Activated CD8-positive, alpha-beta memory T cell treated with anti-CD3 and anti-CD28 coated beads, Interleukin-2, amount 50 U/mL, for 48 hours (primary cell): ENCODE measurements around the gene TNFRSF18.

Experiments used
- DNase-seq: peaks from one replicate; pipeline ENCODE4 v3.0.0-alpha.2; 2020

Gene TNFRSF18

DNA sequence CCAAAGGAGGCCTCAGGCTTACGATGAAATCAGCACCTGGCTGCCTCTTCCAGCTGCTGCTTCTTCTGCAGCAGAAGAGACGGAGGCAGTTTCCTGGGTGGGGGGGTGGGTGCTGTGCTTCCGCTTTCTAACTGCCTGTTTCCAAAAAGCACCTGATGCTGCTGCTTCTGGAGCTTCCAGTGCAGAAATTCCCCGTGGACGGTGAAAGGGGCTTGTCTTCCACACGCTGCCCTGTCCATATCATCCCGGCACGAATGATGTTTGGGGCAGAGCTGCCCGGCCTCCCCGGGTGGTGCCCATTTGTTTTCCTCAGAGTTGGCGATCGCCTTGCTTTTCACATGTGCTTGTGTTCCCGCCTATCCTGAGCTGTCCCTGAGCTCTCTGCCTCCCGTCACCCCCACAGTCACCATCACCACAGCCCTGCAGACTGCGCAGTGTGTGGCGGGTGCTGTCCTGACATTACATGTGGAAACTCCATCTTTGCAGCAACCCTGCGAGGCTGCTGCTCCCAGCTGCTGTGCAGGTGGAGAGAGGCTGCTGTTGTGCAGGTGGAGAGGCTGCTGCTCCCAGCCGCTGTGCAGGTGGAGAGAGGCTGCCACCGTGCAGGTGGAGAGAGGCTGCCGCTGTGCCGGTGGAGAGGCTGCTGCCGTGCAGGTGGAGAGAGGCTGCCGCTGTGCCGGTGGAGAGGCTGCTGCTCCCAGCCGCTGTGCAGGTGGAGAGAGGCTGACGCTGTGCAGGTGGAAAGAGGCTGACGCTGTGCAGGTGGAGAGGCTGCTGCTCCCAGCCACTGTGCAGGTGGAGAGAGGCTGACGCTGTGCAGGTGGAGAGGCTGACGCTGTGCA, 30.9 kb downstream of the TNFRSF18 start:
- no peak for DNase-seq

DNA sequence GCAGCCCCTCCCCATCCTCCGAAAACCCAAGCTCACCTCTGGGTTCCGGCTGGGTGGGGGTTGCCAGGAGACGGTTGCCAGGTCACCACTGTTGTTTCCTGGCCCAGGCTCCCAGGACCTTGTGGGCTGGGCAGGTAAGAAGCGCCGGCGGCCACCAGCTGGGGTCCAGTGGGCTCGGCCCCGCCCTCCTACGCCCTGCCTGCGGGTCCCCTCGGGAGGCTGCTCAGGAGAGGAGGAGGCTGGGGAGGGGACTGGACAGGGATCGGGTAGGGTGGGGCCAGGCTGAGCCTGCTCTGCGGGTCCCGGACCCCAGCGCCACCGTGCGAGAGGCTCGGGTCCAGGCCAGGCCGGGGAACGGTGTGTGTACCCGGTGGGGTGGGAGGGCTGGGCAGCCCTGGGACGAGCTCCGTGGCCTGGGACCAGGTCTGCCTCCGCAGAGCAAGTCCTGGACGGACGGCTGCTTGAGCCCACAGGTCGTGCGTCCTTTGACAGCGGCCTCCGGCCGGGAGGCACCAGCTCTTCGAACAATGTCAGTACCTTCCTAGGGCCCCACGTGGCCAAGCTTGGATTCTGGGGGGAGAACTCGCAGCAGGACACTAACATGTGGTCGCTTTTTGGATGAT, 32.5 kb downstream of the TNFRSF18 start, which contains the start of gene TTLL10:
TSS of gene TTLL10 (plus strand) at position 88 of the 623 bp plus-strand sequence. CDS start 5,336 bp downstream, outside the sequence.
- DNase-seq, result no peak

DNA sequence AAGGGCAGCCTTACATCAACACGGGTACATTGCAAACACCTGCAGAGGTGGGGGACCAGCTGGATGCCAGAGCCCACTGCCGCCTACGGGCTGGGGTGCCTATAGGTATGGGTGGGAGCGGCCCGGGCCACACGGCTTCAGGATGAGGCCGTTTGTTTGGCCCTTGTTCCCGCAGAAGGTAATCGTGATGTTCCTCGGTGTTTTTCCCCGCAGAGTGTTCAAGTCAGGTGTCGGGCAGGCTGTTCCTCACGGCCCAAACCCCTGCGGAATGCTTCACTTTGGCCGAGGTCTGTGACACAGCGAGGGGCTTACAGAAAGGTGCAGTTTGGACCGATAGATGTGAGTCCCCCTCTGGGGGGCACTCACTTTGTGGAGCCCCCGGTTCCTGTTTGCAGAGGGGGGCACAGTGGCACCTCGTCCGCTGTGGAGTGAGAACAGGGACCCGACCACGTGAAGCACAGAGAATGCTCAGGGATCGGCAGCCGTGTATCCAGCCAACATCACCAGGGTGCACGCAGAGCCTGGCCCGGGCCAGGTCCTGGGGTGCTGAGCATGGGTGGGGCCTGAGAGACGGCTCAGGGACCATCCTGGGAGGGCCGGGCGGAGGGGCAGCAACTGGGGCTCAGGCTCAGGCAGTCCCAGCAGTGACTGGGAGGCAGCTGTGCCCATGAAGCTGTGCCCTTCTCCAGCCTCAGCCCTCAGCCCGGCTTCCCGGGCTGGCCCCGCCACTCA, 33.2 kb downstream of the TNFRSF18 start:
- DNase-seq, result no peak

DNA sequence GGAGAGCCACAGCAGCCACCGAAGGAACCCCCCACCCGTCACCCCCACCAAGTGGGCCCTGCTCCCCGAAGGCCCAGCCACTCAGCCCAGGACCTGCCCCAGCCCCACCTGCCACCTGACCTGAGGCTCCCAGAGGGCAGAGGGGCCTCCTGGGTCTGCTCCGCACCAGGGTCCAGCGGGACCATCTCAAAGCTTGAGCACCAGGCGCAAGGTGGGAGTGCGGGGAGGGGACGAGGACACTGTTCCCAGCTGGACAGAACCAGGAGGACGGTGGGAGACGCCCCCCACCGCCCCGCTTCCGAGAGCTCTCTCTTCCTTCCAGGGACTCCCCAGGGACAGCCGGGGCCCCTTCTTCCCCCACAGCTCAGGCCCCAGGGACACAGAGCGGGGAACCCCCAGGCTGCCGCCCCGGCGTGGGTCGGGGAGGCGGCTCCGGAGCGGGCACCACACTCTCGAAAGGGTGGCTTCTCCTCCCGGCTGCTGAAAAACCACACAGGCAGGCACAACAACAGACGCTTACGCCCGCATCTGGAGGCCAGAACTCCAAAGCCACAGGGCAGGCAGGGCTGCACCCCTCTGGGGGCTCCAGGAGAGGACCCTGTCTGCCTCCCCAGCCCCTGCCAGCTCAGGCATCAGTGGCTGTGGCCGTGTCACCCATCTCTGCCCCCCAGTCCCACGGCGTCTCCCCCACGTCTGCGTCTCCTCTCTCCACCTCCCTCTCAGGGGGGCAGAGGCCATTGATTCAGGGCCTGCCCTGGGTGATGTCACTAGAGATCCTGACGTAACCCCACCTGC, 34.6 kb downstream of the TNFRSF18 start:
- no peak for DNase-seq

DNA sequence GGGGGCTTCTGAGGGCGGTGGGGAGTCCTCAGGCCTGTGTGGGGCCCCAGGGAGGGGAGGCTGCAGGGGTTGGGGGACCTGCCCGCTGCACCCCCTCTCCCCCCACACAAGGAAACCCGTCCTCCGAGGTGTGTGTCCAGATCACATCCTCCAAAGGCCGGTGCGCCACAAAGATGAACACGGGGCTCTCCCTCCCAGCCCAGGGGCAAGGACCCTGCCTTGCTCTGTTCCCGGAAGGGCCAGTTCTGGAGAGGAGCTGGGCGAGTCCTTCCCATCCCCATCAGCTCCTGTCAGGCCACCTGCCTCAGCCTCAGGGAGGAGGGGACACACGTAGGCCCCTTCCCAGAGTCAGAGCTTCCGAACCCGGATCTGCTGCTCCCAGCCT, 35.2 kb downstream of the TNFRSF18 start:
- no peak for DNase-seq

DNA sequence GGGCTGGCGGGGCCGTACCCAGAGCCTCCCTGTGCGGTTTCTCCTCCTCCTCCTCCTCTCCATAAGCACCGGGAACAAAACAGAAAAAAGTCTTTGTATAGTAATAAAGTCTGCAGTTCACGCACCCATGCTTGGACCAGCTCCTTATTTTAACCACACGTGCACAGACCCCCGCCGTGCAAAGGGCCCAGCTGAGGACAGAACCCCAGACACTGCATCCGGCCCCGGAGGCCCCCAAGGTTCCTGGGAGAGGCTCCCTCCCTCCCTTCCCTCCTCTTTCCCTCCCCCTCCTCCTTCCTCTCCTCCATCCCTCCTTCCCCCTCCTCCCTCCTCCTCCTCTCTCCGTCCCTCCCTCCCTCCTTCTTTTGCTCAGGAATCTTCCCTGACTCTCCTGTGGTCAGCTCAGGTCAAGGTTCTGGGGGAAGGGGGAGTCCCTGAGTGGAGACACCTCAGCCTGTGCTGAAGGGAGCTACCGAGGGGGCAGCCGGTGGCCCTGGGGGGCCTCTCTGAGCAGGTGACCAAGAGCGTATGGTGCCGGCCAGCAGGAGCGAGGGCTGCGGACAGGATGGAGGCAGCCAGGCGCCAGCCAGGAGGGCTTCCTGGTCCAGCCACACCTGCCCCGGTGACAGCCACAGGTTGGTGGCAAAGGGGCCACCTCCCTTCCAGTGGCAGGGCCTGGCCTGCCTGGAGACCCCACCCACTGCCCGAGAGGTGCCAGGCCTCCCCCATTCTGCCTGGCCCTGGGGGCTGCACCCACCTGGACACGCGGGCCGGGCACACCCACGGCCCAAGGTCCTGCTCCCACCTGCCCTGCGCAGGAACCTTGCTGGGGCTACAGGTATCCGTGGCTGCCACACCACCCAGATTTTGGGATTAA, 35.9 kb downstream of the TNFRSF18 start:
- no peak for DNase-seq

DNA sequence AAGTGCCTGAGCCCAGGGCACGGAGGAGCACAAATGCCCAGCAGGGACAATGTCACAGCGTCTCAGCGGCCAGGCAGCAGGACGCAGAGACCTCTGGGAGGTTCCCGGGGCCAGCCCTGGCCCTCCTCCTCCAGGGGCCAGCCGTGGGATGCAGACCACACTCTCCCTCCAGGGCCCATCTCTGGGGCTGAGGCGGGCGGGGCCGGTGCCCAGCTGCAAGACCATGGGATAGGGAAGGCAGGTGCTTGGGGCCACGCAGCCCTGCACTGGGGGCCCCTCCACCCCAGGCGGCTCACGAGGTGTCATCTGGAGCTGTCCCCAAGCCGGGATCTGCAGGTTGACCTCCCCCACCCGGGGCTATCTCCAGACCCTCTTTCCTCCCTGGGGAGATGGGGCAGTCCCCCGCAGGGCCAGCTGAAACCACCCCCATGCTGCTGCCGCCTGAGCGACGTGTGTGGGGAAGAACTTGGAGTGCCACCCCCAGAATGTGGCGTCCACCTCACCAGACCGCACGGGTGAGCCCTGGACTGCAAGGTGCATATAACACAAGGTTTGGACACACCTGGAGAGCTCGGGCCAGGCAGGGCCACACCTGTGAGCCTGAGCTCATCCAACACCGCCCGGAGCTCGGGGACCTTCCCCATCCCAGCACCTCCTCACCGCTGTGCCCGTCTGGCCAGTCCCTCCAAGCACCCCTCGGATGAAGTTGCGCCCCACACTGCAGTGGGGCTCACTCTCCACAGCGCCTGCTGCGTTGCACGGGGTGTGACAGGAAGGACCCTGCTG, 36.8 kb downstream of the TNFRSF18 start:
- DNase-seq, result no peak

DNA sequence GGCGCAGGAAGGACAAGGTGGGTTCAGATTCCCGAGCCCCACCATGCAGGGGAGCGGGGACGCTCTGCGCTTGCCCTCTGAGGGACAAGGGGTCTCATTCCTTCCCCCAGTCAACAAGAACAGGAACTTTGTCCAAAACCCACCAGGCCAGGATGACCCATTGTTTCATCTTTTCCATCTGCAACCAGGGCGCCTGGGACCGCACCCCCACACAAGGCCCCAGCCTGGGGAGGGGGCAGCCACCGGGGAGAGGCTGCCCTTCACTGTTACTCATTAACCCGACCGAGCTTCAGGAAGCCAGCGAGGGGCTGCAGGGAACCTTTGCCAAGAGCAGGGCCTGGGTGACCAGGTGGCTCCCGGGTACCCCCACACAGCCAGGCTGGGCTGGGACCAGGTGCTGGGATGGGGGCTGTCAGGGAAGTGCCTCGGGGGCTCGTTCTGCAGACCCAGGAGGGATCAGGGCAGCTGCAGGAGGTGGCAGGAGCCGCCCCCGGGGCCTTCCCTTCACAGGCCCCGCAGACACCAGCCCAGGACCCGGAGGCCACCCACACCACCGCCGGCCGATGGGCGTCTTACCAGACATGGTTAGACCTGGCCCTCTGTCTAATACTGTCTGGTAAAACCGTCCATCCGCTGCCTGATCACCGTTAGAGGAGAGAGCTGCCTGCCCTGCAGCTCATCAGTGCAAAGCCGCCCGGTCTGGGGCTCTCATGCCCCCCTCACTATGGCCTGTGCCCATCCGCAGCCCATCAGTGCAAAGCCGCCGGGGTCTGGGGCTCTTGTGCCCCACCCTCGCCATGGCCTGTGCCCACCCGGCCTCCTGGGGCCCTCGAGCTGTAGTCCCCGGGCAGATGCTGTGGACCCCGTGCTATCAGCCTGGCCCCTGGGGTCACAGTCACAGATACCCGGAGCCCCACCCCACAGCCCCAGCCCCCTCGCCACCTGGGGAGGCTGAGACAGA, 37.7 kb downstream of the TNFRSF18 start:
- no peak for DNase-seq

DNA sequence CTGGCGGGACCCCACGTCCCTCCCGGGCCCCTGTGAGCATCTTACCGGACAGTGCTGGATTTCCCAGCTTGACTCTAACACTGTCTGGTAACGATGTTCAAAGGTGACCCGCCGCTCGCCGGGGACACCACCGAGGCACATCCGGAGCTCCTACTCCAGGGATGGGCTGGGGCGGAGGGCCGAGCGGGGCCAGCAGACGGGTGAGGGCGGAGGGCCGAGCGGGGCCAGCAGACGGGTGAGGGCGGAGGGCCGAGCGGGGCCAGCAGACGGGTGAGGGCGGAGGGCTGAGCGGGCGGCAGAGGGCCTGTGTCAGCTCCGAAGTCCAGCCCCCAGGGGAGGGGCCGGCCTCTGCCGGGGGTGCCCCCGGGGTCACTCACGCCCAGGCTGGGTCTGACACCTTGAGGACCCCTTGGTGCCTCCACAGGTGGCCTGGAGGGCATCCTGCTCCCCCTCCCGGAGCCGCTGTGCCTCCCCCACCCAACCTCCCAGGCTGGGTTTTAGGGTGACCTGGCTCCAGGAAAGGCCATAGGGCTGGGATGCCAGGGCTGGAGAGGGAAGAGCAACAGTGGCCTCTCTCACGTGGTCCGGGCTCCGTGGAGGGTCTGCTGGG, 38.4 kb downstream of the TNFRSF18 start:
- DNase-seq, result no peak

DNA sequence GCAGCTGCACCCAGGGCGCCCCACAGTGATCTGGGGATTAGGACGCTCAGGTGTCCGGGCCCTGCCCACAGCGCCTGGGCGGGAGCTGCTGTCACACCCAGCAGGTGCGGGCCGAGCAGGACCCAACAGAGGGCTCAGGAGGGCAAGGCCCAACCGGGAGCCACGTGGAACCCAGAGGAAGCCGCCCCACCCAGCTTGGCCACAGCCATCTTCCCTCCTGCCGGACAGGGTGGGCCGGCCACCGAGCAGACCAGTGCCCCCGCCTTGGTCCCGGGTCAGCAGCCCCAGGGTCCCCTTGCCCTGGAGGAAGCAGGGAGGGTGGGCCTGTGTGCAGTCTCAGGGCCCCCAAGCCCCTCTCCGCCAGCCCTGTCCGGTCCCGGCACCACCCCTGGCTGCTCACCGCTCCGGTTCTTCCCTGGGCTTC, 39.0 kb downstream of the TNFRSF18 start:
- no peak for DNase-seq

DNA sequence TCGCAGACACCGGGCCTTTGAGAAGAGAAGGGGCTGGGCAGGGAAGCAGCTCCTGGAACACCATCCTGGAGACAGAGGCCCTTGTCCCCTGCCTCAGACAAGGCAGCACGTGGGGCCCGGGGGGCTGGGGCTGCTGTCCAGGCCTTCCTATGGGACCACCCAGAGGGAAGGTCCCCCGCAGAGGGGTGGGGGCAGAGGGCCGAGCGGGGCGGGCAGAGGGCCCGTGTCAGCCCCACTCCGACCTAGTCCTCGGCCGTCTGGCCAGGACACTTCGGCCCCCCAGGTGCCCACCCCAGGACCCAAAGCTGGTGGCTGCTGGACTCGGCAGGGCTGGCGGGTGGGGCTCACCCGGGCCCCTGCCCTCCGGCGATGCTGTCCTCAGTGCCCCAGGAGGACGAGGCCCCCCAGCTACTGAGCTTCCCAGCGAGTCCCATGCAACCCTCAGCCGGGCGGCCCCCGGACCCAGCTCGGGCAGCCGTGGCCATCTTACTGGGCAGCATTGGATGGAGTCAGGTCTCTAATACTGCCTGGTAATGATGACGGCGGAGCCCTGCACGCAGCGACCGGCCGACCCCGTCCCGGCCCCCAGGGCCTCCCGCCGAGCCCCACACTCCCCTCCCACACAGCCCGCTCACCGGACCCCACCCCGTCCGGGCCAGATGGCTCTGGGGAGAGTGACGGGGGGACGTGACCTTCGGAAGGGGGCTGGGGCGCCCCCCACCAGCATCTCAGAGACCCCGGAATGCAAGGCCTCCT, 39.6 kb downstream of the TNFRSF18 start:
- no peak for DNase-seq

DNA sequence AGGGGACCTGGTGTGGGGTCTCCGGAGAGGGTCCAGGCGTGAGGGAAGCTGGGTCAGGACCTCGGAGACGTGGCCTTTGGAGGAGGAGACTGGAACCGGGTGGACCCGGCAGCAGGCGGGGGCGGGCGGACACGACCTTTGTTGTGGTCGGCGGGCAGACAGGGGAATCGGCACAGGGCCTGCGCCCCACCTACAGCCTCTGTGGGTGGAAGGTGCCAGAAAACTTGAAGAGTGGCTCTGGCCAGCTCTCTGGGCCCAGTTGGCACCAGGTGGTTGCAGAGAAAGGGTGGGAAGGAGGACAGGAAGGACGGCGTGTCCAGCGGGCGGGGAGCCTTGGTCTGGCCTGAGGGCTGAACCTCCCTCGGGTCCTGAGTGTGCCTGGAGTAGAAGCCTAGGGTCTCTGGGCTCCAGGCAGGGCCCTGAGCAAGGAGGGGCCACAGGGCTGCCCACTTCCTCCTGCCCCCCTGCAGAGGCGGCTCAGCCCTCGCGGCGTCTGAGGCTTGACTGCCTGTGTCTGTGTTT, 40.4 kb downstream of the TNFRSF18 start:
- no peak for DNase-seq

DNA sequence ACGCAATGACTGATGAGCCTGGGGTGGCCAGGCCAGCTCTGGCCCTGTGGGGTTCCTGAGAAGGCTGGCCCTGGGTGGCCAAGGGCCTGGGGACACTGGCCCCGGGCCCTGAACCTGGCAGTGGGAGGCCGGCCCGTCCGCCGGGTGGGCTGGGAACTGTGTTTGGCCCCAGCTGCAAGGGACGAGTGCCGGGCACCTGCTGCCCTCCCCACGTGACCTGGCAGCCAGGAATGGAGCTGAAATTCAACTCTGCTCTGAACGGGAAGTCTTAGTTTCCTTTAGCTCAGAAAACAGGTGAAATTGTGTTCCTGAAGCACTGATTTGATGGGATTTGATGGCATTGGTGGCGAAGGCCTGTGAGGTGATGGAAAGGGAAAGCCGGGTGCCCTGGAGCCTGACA, 40.9 kb downstream of the TNFRSF18 start:
- no peak for DNase-seq

DNA sequence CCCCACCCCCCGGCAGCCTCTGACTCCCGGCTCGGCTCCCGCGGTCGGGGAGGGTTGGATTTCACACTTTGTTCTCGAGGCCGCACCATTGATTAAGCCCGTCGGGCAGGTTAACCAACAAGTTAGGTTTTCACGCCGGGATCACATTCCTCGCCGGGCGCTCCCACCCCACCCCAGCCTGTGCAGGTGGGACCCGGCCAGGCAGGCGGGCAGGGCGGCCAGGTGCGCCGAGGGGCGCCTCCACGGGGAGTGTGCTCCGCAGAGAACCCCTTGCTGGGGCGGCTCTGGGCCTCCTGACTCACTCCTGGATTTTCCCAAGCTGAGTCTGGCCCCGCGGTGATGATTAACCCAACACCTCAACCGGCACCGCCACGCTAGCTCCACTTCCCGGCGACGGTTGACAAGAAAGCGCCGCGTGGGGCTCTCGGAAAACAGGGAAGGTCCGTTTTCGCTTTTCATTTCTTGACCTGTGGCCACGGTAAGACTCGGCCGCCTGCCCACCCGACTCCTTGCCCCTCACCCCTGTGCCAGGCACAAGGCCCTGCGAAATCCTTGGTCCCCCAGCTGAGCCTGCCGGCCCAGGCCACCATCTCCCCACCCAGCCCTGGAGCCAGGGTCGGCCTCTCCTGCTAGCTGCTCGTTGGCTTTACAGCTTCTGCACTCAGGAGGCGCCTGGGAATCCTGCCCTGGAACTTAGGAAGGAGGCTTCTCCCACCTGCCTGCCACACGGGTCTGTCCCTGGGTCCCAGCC, 41.5 kb downstream of the TNFRSF18 start:
- DNase-seq, result no peak

DNA sequence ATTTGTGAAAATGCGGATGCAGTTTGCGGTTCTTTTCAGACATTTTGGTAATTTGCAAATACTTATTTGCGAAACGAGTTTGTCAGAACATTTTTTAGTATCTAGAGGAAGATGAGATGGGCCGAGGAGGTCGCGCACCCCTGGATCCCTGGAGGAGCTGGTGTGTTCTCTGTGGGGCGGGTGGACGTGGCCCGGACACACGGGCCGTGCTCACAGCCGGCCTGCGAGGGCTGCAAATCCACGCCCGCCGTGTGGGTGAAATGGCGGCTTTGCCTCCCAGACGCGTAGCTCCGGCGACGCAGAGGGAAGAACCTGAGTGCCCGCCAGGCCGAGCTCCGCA, 42.1 kb downstream of the TNFRSF18 start:
- DNase-seq, result no peak

DNA sequence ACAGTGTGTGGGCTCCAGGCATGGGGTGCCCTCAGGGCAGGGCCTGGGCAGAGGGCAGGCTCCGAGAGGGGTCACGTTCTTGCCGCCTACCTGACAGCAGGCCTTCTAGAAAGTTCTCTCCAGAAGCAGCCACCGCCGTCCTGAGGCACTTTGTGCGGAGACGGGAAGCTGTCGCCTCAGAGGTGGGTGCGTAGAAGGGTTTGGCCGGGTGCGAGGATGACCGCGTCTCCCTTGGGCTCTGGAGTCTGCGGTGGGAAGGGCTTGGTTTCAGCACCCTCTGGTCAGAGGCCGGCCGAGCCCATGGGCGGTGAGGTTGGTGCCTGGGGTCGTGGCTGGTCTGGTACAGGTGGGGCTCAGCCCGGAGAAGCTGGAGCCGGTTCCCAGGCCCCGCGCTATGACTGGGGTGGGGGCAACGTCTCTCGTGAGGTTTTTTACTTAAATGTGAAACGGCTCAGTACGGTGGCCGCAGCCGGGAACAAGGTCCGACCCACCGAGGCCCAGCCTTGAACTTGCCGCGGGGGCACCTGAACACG, 42.8 kb downstream of the TNFRSF18 start:
- no peak for DNase-seq
